Stimulated activated CD4-positive, alpha-beta T cell treated with anti-CD3 and anti-CD28 coated beads, Interleukin-12 subunit alpha, Interleukin-12 subunit beta, amount 100 ng/mL, for 24 hours (primary cell): ENCODE data around the gene DAB2IP.
"Not testable (repeated sequence)": the region's sequence is repeated elsewhere in the genome, so short reads cannot be mapped to it uniquely, and the experiment has no call there.

Experiments used
- DNase-seq, 2 experiments: peaks; one replicate each; pipeline ENCODE4 v3.0.0-alpha.2; 2020; ENCODE audit warnings: low read depth in 2 of 2

The DAB2IP gene

DNA sequence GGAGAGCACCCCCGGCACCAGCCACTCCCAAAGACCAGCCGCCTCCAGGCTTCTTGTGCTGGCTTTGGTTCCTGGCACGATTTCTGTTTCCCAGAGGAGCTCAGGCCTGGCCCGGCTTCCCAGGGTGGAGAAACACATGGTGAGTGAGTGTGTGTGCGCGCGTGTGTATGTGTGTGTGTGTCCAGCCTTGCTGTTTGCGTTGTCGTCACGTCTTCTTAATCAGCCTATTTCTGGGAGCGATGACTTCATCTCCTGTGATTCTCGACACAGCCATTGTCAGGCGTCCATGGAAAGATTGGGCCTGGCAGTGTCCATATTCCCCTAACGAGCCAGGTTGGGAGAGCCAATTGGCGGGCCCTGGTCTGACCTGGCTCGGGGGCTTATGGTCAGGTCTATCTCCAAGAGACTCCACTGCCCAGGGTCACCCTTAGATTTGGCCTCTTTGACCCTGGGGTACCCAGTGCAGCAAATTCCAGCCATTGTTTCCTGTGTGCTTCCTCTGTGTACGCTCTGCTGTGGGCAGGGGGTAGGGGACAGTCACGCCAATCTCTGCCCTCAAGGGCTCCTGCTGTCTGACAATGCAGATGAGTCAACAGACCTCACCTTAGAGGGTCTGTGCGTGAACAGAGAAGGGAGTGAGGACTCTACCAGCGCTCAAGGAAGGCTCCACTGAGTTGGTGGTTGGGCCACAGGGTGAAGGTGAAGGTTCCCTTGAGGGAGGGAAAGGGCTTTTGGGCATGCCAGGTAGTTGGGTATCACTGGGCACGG is 73.8 kb downstream of the DAB2IP start:
- DNase-seq: no peak

DNA sequence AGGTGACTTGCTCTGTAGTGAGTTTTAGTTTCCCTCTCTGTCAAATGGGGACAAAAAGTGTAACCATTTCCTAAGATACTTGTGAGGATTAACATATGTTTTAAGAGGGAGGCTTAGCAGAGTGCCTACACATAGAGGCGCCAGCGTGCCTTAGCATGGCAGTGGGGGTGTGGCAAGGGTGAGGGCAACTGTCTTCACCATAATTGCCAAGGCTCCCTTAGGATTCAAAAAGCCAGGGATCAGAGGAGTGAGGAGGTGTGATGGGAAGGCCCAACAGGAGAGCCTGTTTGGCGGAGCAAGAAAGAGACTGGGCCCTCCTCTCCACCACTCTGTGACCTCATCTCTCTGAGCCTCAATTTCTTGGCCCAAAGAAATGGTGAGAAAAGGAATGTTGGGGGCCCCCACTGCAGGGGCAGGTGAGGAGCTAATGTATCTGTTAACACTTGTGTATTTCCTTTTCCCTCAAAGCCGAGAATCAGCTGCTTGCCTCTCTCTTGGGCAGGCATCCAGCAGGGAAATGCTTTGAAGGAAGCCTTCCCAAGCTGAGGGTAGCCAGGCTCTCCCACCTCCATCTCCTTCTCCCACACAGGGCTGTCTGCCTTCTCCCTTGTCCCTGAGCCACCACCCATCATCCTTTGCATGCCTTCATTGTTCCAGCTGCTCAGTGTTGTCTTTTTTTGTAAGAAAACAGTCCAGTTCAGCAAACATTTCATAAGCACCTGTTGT is 76.0 kb downstream of the DAB2IP start:
- no peak for DNase-seq

DNA sequence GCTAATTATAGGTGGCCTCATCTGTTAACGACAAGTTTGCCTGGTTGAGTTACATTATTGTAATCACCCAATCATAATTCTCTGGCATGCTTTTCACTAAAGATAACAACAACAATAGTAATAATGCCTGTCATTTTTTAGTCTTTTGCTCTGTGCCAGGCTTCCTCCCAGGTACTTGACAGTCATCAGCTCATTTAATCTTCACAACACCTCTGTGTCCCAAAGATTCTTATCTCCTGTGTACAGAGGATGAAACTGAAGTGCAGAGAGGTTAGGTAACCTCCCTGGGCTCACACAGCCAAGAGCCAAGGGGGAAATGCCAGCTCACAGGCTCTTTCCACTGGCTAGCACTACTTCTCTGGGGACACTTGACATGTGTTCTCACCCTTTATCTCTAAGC is 77.5 kb downstream of the DAB2IP start:
- DNase-seq: no peak

DNA sequence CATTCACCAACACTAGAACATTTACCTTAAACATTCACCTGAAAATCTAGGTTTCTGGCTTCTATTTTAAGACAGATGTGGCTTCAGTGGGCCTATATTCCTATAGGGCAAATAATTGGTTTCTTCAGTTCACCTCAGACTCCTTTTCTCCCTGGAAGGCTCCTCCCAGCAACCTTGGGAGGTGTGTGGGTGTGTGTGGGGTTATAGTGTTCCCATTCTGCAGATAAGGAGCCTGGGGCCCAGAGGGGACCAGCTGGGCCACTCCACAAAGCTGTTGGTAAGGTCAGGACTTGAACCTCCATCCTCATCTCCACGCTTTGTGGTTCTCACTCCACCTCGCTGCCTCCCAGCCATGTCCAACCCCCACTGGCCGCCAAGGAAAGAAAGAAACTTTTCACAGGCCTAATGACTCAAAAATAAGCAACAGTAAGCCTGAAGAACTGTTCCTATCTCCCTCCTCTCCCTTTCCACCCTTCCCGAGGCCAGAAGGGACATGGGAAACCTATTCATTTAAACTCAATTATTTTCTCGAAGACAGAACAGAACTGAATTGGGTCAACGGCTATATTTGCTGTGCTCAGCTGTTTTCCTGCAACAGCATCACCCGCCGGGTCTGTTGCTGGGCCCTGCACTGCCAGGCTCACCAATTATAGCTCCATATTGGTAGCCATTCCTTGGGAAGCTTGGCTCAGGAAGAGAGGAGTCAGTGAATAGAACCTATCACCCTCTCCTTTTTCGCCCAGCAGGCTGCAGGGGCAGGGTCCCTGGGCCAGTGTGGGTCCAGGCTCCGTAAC is 78.5 kb downstream of the DAB2IP start:
- DNase-seq: no peak

DNA sequence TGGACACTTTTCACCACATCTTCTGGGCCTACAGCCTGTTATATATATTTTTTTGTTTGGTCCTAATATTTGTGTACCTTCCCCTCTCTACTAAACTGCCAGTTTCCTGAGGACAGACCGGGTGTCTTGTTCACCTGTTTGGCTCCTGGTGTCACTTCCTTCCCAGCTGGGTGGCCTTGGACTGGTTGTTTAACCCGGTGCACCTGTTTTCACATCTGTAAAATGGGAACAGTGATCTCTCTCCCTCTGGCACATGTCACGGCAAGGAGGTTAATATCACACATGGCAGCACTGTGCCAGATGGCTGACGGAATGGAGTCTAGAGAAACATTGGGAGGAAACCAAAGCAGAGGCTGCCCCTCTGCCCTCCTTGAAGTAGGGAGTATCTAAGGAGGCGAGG is 79.7 kb downstream of the DAB2IP start:
- no peak for DNase-seq

DNA sequence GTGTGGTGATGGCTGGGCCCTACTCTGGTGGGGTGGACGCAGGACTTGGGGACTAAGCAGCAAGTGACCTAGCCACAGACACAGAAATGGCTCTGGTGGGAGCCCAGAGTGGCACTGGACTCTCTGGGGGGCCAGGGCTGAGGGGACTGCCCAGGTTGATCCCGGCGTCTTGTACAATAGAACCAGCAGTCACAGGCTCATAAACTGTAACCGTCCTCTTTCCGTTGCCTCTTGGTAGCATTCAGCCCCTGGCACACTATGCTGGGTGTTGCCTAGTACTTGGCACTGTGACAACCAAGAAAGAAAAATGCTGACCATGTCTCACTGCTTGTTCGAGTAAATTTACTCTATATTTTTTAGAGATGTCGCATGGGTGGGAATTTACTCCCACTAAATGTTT is 80.5 kb downstream of the DAB2IP start:
- DNase-seq: no peak

DNA sequence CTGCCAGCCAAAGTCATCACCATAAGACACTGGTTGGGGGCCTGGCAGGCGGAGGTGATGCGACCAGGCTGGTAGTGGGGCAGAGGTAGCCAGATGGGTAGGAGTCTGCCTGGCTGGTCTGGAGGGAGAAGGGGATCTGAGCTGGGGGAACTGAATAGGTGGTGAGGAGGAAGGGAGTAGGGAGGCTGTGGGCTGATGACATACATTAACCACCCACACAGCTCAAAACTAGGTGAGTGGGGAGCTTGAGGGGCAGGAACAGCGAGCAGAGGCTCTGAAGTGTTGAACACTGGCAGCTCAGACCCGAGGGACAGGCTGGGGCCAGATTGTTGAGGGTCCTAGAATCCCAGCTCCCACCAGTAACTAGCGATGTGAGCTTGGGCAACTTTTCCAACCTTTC is 81.0 kb downstream of the DAB2IP start:
- DNase-seq: no peak

DNA sequence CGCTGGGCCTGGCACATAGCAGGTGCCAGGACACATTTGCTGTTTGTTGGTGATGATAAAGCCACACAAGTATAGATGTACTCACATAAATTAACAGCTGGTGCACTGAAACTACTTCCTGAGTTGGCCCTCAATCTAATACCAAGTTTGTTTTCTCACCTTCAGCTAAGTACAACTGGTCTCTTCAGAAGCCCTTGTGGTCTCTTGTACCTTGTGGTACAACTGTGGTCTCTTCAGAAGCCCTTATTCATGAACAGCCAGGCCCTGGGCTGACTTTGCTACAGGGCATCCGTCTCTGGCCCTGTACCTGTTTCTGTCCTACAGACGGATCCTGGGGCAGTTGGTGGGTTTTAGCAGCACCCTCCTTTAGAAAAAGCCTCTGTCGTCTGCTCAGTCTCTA is 81.5 kb downstream of the DAB2IP start:
- no peak for DNase-seq

DNA sequence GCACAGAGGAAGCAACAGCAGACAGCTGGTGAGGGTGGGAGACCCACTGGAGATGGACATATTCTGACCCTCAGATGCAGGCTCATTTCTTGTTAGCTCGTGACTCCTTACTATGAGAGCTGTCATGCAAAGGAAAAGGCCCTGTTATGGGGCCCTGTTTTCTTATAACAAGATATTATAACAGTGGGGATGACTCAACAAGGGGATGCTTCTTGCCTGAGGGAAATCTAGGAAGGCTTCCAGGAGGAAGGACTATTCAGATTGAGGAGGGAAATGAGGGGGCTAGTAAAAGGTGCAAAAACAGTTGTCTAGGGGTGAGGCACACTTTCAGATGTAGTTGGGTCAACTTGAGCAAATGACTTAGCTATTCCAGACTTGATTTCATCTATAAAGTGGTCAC is 83.0 kb downstream of the DAB2IP start:
- DNase-seq: no peak

DNA sequence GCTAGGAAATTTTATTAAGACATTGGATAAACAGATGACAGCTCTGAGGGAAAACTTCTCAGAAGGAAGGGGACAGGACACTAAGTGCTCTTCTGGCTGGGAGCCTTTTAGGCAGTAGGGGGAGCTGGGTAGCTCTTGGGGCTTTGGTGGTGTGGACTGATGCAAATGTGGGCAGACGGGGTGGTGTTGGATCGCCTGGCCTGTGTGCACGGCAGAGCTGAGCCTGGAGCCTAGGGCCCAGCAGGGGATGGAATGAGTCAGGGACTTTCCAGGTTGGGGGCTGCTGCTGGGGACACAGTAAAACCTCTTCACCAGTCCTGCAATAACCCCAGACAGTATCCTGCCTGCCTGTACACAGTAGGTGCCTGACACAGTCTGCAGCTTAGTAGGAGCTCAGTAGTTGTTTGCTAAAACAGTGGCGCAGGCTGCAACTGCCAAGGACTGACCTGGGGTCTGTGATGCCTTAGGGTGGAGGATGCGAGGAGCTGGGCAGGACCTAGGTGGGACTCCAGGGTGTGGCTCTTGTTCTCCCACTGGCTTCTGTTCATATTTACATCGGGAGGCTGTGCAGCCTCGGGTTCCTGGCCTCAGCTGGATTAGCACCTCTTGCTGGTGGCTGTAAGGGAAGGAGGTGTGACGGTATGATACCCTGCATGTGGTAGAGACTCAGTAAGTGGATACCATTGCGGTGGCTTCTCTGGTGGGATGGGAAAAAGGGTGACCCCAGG is 83.8 kb downstream of the DAB2IP start:
- DNase-seq: no peak

DNA sequence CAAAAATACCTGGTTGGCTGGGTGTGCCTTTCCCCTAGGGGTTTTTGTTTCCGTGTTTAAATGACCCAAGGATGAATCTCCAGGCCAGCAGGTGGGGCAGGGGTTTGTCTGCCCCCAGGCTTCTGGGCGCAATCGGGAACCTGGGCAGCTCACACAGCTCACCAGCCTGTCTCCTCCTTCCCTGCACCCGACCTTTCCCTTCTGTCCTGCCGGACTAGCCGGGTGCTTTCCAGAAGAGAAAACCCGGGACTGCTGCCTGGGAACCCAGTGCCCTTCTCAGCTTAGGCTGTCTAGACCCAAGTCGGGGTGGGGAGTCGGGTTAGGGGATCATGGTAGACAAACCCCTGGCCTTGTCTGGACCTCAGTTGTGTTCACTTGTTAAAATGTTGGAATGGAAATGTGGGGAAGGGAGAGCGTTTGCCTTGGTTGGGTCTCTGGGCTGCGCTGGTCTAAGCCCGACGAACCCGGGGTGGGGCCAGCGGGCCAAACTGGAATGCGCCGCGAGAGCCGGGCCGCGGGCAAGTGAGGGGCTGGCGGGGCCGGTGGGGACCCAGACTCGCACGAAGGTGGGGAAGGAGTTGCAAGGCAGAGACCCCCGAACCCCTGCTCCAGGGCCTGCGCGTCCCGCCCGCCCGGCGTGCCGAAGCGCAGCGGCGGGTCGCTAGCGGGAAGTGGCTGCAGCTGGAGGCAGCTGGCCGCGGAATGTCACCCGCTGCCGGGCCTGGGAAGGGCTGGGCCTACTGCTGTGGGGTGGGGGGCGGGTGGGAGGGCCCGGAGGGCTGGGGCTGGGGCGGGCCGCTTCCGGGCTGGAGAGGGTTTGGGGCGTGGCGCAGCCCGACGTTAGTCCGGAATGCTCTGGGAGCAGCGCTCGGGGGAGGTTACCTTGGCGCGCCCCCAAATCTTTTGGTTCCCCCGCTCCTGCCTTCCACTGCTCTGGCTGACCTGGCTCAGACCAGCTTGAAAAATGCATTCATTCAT is 84.6 kb downstream of the DAB2IP start:
- DNase-seq: no peak

DNA sequence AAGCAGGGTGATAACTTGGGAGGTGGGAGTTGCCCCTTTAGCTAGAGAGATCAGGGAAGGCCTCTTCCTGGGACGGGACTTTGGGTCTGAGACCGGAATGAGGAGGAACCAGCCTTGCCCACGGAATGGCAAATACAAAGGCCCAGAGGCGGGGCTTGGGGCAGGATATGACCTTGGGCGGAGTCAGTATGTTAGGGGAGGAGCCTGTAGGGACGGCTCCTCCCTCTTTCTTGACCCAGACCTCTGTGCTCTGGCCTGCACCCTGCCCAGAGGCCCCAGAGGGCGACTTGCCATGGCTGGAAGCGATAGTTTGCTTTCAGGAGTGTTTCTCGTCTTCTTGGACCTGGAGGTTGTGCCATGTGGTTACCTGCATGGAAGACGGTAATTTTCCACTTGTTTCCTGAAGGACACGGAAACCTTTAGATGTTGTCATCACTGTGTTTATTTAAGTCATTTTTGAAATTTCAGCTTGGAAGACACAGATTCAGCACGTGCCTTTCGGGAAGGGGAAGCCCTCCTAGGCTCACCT is 85.6 kb downstream of the DAB2IP start:
- DNase-seq: no peak

DNA sequence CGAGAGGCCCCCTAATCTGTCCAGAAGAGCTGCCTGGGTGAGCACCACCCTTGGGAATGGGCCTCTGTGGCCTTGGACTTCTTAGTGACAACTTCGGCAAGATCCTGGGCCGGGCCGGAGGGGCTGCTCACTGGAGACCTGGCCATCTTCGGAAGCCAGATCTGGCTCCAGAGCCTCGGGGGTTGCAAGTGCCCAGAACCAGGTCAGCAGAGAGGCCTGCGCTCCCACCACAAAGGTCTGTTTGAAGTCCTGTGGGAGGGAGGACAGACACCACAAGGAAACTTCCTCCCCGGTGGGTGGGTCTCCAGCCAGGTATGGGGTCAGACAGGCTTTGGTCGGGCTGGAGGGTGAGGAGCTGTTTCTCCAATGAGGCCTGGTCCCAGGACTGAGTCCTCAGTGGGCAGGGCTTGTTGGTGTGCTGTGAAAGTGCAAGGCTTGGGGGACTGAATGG is 86.1 kb downstream of the DAB2IP start:
- no peak for DNase-seq

DNA sequence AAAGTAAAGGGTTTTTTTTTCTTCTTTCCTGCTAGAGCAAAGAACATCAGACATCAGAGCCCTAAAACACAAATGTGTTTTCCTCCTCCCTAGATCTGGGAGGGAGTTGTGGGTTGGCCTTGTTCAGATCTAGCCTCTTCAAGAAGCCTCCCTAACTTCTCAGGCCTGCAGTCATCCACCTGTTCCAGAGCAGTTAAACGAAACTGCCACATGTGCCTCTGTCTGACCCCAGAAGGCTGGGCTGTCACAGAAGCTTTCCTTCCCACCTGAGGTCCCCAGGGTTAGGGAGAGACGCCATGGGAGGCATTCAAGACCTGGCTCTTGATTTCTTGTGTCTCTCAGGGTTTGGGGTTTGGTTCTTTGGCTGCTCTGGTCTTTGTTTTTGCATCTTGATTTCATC is 87.0 kb downstream of the DAB2IP start:
- no peak for DNase-seq

DNA sequence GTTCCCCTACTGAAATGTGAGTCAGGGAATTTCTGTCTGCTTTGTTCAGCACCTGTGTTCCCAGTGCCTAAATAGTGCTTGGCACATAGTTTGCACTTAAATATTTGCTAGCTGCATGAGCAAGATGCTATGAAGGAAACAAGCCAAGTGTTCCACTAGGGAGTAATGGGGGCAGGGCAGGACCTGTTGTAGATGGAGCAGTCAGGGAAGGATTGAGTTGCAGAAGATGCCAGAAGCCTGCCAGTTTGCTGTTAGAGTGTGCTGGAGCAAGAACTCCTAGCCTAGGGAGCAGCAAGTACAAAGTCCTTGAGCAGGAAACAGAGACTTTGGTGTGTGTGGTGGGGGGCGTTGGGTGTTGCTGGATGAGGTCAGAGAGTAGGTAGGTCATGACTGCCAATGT is 87.5 kb downstream of the DAB2IP start:
- no peak for DNase-seq

DNA sequence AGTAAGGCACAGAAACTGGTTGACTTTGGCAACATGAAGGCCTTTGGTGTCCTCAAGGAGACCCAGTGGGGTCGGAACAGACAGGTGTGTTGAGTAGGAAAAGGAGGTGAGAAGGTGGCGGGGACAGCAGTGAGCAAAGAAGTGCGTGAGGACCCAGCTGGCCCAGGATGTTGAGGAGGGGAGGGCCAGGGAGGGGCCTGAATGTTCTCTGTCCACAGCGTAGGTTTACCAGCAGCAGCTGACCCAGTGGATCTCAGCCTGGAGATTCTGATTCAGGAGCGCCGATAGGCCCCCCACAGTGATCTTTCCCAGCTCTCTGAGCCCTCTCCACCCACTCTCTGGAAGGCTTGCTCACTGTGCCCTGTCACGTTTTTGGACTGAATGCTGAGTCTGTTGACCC is 88.5 kb downstream of the DAB2IP start:
- no peak for DNase-seq

DNA sequence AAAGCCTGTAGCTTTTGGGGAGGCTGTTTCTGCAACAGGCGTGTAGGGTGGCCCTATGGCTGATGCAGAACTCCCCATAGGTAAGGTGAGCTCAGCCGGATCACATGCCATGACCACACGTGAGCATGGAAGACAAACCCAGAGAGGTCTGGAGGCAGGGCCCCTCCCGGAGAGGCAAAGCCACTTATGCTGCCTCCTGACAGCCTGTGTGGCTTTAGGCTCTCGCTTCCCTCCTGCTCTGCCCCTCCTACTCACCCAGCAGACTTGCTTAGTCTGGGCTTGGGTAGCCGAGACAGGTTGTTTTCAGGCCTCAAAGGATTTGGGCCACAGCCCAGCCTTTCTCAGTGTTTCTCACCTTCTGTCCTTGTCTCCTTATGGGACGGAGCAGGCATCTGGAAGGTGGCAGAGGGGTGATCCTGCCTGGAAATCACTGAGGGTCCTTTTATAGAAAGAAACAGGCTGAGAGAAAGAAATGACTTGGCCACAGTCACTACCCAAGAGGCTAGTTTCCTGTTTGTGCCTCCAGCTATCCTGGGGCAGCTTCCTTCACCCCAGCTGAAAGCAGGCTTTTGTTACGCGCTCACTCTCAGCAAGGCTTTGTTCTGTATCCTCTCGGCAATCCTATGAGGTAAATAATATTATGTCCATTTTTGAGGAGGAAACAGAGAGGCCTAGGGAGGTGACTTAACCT is 89.9 kb downstream of the DAB2IP start:
- DNase-seq: no peak

DNA sequence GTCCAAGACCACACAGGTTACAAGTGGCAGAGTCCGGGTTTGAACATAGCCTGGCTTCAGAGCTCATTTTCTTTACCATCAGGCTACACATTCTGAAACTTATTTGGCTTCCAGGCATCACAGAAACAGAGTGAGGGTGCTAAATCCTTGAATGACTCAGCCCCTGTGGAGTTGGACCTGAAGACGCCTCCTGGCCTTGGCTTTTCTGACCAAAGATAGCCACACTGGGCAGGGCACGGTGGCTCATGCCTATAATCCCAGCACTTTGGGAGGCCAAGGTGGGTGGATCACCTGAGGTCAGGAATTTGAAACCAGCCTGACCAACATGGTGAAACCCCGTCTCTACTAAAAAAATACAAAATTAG is 90.5 kb downstream of the DAB2IP start:
- DNase-seq: not testable (repeated sequence)

DNA sequence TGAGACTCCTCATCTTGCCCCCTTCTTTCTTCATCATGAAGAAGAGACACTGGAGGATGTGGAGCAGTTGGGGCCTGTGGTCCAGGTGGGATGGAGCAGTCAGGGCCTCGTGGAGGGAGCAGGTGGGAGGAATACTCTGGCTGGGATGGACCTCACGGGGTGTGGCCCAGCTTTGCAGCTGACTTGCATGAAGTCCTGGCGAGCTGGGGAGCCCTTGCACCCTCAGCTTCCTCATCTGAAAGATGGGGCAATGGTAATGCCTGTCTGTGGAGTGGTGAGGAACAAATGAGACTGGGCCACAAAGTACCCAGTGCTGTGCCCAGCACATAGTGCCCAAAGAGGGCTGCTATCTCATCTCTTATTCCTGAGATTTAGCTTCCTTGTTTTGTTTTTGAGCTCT is 91.5 kb downstream of the DAB2IP start:
- DNase-seq: no peak

DNA sequence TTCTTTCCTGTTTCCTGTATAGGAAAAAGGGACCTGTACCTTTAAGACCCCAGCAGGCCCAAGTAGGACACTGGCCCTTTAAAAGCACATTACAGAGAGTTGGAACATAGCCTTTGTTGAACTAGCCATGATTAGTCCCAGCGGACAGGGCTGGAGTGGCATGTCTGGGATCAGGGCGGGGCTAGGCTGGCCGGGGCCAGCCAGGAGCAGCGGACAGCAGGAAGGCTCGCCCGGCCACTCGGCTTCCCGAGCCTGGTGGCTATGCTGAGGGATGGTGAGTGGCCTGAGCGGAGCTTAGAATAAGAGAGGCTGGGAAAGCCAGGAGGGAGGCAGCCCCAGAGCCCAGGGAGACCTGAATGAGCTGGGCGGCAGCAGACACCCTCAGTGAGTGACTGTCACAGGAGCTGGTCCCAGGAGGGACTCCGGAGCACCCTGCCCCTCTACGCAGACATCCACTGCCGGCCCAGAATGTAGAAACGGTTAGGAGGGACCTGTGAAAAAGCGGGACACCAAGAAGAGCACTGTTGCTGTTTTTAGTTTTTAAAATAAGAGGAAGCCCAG is 92.1 kb downstream of the DAB2IP start:
- DNase-seq: no peak
